ENCODE data around the gene C1QTNF6.
"Not testable (repeated sequence)": the region's sequence is repeated elsewhere in the genome, so short reads cannot be mapped to it uniquely, and the experiment has no call there.

Gene C1QTNF6

DNA sequence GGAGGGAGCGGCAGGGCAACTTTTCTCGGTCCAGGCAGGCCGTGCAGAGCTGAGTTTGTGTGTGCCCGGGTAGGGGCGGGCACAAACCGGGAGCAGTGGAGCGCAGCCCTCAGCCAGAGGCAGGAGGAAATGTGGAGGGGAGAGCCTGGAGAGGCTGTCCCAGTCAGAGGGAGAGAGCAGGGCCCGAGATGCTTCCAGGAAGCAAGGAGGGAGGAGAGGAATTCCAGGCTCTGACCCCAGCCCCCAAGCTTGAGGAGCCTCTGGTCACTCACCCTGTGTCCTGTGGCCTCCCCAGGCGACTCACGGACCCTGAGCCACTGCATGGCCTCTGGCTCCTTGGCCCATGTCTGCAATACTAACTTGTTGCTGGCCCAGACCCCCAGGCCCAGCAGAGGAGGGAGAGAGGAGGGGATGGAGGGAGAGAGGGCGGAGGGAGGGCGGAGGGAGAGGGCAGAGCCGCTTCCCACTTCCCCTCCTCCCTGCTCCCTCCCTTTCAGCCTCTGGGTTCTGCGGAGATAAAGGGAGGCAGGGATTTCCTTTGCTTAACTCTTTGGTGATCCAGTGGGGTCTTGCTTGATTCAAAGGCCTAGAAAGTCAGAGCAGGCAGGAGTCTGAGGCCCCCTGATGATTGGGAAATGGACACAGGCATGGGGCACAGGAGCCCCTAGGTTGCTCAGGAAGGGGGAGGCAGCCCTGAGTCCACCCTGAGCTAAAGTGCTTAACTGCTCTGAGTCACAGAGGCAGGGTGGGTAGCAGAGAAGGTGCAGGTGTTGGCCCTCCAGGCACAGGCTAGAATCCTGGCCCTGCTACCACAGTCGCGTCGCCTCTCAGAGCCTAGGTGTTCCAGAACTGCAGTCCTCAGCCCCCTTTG is at the start of gene C1QTNF6:
TSS of gene C1QTNF6 (minus strand) at position 357 of the 871 bp plus-strand sequence. CDS start at position 323, 34 bp downstream.
- DNase-seq, result no peak

DNA sequence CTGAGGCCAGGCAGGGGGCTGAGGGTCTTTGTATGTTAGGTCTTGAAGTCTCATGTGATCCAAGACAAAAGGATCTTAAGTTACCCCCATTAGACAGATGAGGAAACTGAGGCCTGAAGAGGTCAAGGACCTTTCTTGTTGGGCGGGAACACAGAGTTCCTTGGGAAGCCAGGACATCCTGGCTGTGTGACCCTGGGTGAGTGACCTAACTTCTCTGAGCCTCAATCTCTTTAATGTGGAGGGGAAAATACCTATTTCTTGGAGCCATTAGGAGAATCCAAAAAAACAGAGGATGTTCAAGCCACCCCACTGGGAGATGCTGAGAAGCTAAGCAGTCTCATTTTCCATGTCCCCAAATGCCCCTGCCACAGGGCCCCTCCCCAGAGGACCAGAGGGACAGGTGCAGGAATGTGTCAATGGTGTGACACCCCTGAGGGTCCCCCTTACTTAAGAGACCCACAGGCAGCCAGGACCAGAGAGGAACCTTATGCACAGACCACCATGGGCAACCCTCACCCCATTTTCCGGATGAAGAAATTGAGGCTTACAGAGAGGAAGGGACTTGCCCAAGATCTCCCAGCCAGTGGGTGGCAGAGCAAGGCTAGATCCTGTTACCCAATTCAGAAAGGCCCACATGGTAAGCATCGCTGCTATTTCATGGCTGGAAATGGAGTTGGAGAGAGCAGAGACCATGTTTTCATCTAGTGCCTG is 48.0 kb upstream of the C1QTNF6 start:
- DNase-seq, result no peak

- no peak for DNase-seq
Measured at GRCh38 chr22:37234736-37235711, 47.0 kb upstream of the C1QTNF6 start.

DNA sequence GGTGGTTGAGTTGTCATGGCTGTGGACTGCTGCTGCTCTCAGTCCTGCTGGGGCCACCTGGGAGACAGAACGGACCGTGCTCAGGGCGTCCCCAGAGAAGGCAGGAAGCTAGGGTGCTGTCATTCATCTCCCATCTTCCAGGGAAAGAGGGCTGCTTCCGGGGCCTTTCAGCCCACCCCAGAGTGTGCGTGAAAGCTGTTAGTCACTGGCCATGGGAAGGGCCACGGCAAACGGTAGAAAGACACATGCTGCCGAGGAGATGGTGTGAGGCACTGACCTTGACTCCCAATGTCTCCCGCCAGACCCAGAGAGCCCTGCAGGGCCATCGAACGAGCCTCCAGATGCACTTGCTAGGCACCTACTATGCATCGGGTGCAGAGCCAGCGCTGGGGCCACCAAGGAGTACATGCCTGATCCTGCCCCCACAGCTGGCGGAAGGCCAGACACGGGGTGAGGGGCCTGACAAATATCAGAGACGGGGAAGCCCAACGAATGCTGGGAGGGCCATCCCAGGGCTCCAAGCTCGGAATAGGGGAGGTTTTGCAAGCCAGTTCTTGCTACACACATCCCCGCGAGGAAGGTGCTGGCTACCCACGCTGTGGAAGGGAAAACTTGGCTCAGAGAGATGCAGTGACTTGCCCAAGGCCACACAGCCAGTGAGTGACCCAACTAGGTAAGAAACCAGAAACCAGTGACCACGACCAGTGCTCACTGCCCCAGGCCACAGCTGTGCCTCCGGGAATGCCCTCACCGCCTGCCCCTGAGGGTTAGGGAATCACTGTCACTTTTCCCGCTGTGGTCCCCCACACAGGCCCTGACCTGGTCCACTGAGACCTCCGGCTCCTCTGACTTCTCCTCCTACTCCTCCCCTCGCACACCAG is 45.9 kb upstream of the C1QTNF6 start:
- no peak for DNase-seq

GRCh38 chr22:37233371-37233750 is 45.3 kb upstream of the C1QTNF6 start:
- DNase-seq, result not testable (repeated sequence)

DNA sequence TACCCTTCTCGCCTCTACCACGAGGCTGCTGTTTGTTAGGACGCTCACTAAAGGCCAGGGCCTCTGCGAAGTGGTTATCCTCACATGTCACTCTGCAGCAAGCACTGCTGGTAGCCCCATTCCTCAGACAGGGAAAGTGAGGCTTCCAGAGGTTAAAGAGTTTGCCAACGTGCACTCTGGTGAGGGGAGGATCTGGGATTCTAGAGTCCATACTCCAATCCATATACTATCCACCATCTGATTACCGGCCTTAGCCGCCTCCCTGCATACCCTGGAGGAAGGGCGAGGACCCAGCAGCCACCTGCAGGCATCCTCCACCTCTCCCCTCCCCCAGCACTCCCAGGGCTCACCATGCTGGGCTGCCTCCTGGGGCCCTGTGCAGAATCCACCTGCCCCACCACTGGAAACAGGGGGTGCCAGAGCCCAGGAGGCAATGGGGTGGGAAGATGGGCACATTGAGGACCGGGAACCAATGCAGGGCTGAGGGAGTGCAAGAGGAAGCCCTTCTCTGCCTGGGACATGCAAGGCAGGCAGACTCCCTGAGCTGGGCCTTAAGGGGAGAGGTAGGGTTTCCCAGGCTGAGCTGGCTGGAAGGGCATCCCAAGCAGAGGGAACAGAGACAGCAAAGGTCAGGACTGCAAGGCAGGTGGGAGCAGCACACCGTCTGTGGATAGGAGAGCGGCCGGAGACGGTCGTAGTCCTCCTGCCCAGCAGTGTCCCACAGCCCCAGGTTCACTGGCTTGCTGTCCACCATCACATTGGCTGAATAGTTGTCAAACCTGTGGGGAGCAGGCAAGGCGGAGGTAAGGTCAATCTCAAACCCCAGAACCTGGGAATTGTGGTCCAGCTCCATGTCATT is 44.3 kb upstream of the C1QTNF6 start:
- no peak for DNase-seq

DNA sequence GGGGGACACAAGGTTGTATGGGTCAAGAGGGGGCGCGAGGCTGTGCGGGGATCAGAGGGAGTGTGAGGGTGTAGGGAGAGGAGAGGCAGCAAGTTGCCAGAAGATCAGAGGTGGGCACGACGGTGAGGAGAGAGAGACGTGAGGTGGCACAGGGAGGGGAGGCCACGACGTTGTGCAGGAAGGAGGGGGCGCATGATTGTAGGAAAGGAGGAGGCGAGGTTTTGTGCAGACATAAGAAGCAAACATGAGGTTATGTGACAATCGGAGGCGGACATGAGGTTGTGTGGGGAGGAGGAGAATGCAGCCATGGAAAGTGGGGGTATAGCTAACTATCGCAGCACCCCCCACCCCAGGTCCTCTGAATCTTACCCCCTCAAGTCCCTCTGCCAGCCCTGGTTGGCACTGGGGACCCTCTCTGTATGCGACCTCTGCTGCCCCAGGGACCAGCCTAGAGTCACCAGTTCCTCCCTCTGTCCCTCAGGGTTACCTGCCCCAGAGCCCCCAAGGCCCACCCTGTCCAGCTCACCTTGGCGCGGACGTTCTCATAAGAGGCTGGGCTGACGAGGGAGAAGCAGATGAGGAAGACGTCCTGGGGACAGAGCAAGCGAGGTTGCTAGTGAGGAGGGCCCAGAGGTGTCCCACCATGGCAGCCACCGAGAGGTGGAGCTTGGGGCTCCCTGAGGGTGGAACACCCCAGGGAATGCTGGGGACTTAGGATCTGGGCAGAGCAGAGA is 43.5 kb upstream of the C1QTNF6 start:
- no peak for DNase-seq

DNA sequence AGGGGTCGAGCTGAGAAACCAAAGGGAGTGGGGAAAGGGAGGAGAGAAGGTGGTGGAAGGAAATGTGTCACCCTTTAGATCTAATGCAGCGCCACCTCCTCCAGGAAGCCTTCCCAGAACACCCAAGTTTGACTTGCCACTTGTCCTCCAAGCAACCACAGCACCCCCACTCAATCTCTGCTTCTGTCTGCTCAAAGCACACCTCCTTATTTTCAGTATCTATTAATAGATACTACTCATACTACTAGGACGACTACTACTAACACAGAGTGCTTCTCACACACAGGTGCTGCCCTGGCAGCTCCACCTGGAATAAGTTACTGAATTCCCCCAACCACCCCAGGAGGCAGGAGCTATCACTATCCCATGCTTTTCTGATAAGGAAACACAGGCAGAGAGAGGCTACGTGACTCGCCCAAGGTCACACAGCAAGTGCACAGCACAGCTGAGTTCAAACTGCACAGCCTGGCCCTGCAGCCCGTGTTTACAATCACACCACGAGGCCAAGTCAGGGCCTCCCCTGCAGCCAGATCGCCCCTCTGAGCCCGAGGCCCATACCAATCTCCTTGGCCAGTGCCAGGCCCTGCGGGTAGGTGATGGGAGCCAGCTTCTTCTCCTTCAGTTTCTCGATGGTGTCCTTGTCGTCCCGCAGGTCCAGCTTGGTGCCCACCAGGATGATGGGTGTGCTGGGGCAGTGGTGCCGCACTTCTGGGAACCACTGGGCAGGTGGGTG is 42.8 kb upstream of the C1QTNF6 start:
- DNase-seq, result no peak

GRCh38 chr22:37229805-37230672 is 42.0 kb upstream of the C1QTNF6 start:
- no peak for DNase-seq

DNA sequence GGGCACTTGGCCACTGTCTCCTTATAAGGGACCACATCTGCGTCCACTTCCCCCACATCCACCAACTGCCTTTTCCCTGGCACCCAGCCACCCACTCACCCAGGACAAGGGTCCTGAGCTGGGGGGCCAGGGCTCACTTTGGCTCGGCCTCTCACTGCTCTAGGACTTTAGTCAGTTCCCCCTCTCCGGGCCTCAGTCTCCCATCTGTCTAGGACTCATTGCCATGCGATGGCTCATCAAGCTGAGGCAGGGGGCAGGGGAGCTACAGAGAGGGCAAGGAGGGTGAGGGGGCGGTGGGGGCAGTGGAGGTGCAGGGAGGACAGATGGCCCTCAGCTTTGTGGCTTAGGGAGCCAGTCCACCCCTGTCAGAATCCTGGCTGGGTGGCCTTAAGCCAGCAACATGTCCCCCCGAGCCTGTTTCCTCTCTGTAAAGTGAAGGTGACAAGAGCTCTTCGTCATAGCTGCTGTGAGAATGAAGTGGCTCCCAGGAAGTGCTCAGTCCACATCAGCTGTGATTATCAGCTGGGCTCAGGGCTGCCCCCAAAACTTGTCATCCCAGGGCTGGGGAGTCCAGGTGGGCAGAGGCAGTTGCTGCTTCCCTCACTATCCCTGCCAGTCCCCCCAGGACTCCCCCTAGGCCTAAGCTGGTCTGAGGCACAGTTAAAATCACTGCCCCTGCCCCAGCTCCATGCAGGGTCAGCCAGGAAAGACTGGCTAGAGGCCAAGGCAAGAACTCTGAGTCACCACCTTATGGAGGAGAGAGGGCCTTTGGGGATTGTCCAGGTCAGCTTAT is 41.2 kb upstream of the C1QTNF6 start:
- no peak for DNase-seq

GRCh38 chr22:37228106-37229011 is 40.3 kb upstream of the C1QTNF6 start:
- DNase-seq, result no peak

DNA sequence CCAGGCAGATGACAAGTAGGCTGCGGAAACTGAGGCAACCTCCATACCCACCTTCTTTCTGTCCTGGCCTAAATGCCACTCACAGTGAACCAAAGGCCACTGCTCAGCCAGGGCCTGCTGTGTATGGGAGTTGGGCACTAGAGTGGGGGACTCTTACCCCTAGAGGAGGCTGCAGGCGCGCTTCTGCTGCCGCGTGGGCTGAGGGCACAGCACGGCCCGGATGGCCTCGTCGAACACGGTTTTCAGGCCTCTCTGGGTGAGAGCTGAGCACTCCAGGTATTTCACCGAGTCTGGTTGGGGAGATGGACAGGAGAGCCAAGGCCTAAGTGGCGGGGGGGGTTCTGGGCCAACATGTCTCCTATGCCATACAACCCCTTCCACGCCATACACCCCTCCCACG is 38.5 kb upstream of the C1QTNF6 start:
- no peak for DNase-seq

DNA sequence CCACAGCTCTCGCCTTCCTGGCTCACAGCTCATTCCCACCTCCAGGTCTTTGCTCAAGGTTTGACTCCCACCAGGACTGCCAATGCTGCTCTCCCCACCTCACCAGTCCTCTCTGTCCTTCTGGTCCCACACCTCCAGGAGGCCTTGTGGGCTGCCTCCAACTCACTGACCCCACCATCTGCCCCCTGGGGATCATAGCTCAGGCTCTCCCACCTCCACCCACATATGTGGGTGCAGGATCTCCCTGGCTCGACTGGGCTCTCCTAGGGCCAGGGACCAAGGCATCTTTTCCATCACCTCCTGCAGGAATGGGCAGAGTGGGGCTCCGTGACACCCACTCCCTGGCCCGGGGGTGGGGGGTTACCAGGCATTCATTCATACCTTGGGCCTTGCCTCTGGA is 38.0 kb upstream of the C1QTNF6 start:
- no peak for DNase-seq

- no peak for DNase-seq
Measured at GRCh38 chr22:37225481-37225880, 37.4 kb upstream of the C1QTNF6 start.

DNA sequence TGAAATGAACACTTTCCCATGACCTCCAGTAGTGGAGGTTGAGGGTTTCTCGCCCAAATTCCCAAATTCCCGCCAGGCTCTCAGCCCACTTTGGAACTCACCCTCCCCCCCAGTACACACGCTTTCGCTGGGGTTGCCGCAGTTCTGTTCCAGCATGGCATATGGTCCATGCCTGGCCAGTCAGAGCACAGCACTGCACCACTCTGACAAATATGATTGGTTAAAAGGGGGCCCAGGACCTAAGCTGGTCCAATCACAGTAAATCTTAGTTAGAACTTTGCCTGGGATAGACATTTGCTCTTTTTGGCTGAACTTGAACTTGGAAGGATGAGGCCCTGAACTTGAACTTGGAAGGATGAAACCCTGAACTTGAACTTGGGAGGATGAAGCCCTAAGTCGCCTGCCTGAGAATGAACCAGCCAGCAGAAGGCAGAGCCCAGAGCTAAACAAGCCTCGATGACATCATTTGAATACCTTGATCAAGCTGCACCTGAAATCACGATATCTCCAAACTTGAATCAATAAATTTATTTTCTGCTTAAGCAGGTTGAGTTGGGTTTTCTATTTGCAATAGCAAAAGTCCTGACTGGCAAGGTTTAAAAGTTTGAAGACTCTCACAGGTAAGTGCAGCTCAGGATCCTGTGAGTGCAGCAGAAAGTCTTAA is 36.8 kb upstream of the C1QTNF6 start:
- no peak for DNase-seq
